ENCODE results near the gene PARVA. TPM values are rescaled to one million over a fixed set of nuclear protein-coding genes. Genes with fewer than 3 reads are reported as not detected.

Gene PARVA
- total and polyA plus RNA-seq, 2 of the 8 experiments (the other 6 are each of a cell fraction or from before 2014, with no cell fraction given), result 3.1 to 13.5 TPM

- H2BK12ac ChIP-seq (ENCODE audit: low read depth, low read length), result no peak overlapping the region
- no peak overlapping the region for H2BK5ac ChIP-seq (ENCODE audit: low read depth, low read length)
- ChIA-PET CTCF (ENCODE audit: partially characterized antibody) (interaction anchor here (0.6 kb wide), 1 partner anchor 23 kb away, joined by 4 read pairs; no protein-coding TSS in a partner anchor), POLR2A (ENCODE audit: partially characterized antibody) (no interaction called here)
- DNase-seq (ENCODE audit: low read depth in 1 of 2, low spot score in 2 of 2) (no peak), FAIRE-seq (no peak)
- H2AFZ ChIP-seq (ENCODE audit: low read length), result no peak overlapping the region
- no peak overlapping the region for H2BK15ac ChIP-seq (ENCODE audit: low read length)
- H4K20me1 ChIP-seq (replicated peaks in 1 of 2; ENCODE audit: control insufficient read depth in 1 of 2, insufficient read depth in 2 of 2, low read length in 2 of 2), result no peaks in the 10 kb centered on the region
- no peak overlapping the region for H3K27ac ChIP-seq (ENCODE audit: low read depth, low read length)
- no peak overlapping the region for H3K9ac ChIP-seq (replicated peaks in 1 of 4; ENCODE audit: extremely low read depth in 1 of 4, low read depth in 3 of 4, low read length in 3 of 4)
- H3K79me2 ChIP-seq (ENCODE audit: control insufficient read depth in 1 of 2, insufficient read depth in 2 of 2, low read length in 2 of 2), result no peaks in the 10 kb centered on the region
- no peaks in the 10 kb centered on the region for H3K23me2 ChIP-seq (ENCODE audit: low read depth, low read length)
- H4K5ac ChIP-seq (ENCODE audit: insufficient read length, low read depth, low read length), result no peak overlapping the region
- no peak overlapping the region for H3K56ac ChIP-seq (replicated peaks; ENCODE audit: insufficient read length, low read depth, low read length)
- H3K4me2 ChIP-seq (ENCODE audit: insufficient read depth in 1 of 2, low read depth in 2 of 2, low read length in 2 of 2), result no peak overlapping the region
- H2BK120ac ChIP-seq (replicated peaks; ENCODE audit: low read depth, low read length), result no peak overlapping the region
- 98% methylated on average over 4 of the region's 4 CpGs; no CpG with 5 or more reads in 1 of the 2 experiments for WGBS, 2 experiments (ENCODE audit: extremely low coverage in 1 of 2, insufficient coverage in 1 of 2, insufficient read length in 1 of 2, insufficient replicate concordance in 2 of 2, low coverage in 1 of 2, low lambda C conversion rate in 2 of 2, missing lambda C conversion rate in 1 of 2)
- H3K27me3 ChIP-seq (replicated peaks in 1 of 4; ENCODE audit: control insufficient read depth in 3 of 4, extremely low read depth in 1 of 4, insufficient read depth in 3 of 4, low read length in 3 of 4), result no peaks in the 10 kb centered on the region
- H3K36me3 ChIP-seq (ENCODE audit: control insufficient read depth in 2 of 4, insufficient read depth in 4 of 4, low read length in 3 of 4), result no peaks in the 10 kb centered on the region
- no peak overlapping the region for H4K8ac ChIP-seq (ENCODE audit: extremely low read depth, insufficient read depth, low read length)
- no peaks in the 10 kb centered on the region for H3K9me3 ChIP-seq (ENCODE audit: insufficient read depth in 2 of 2, low read depth in 1 of 2, low read length in 1 of 2)
- H2BK20ac ChIP-seq (ENCODE audit: low read length), result no peak overlapping the region
- no peaks in the 10 kb centered on the region for H3K4me1 ChIP-seq (replicated peaks in 1 of 4; ENCODE audit: control insufficient read depth in 3 of 4, insufficient read depth in 4 of 4, low read length in 3 of 4)
- no peak overlapping the region for H3K23ac ChIP-seq (ENCODE audit: insufficient read length)
- no peak overlapping the region for H2AK5ac ChIP-seq (ENCODE audit: low read depth, low read length)
- H3K18ac ChIP-seq (ENCODE audit: extremely low read depth, low read length), result no peak overlapping the region
- H3K79me1 ChIP-seq (ENCODE audit: low read depth, low read length), result no peaks in the 10 kb centered on the region
- no peak overlapping the region for H4K91ac ChIP-seq (replicated peaks; ENCODE audit: insufficient read length, low read length)
- no peak overlapping the region for H3K4me3 ChIP-seq (ENCODE audit: extremely low read depth in 1 of 4, insufficient read depth in 2 of 4, low read depth in 3 of 4, low read length in 4 of 4)
- H3K4ac ChIP-seq (replicated peaks; ENCODE audit: insufficient read length, low read depth, low read length), result no peak overlapping the region
- H3K14ac ChIP-seq (ENCODE audit: insufficient read length), result no peak overlapping the region
- TF ChIP-seq SUZ12 (IDR thresholded peaks at IDR 0.05; ENCODE audit: low read length) (no peak), CTCF (IDR thresholded peaks at IDR 0.05; ENCODE audit: control extremely low read depth in 1 of 3, insufficient read depth in 1 of 3, low read depth in 1 of 3, low read length in 3 of 3) (no peak), RXRA (IDR thresholded peaks at IDR 0.05; ENCODE audit: insufficient read depth, low read depth, low read length) (no peak), TBP (IDR thresholded peaks at IDR 0.05; ENCODE audit: low read depth, low read length) (no peak), RNF2 (IDR thresholded peaks at IDR 0.05; ENCODE audit: borderline replicate concordance, low read depth, low read length, missing control alignments, poor library complexity, severe bottlenecking) (no peak), HDAC6 (IDR thresholded peaks at IDR 0.05; ENCODE audit: low read depth, low read length) (no peak), CEBPB (IDR thresholded peaks at IDR 0.05; ENCODE audit: low read depth, low read length) (no peak), EGR1 (IDR thresholded peaks at IDR 0.05; ENCODE audit: borderline replicate concordance, low read depth, low read length) (no peak), TEAD4 (IDR thresholded peaks at IDR 0.05; ENCODE audit: low read depth, low read length) (no peak), JUND (IDR thresholded peaks at IDR 0.05; ENCODE audit: low read length) (no peak)
Observed at GRCh38 chr11:12480401-12480800, 103.0 kb downstream of the PARVA start.

Measured in H1 (cell line).